ENCODE measurements around the gene SOBP.

SOBP gene

GRCh38 chr6:107591346-107591745 lies 101.4 kb downstream of the SOBP start:
- DNase-seq: no peak

- no peak for DNase-seq
These were observed 102.9 kb downstream of the SOBP start for GRCh38 chr6:107592806-107593205.

- no peak for DNase-seq
These were observed 104.8 kb downstream of the SOBP start for GRCh38 chr6:107594736-107595135.

- DNase-seq: no peak
These were observed 108.2 kb downstream of the SOBP start for GRCh38 chr6:107598091-107598490.

- DNase-seq: no peak
These were observed 109.1 kb downstream of the SOBP start for GRCh38 chr6:107599043-107599442.

GRCh38 chr6:107600121-107600520 lies 110.2 kb downstream of the SOBP start:
- DNase-seq: no peak

- no peak for DNase-seq
These were observed 111.0 kb downstream of the SOBP start for GRCh38 chr6:107600936-107601335.

- DNase-seq: no peak
These were observed 111.5 kb downstream of the SOBP start for GRCh38 chr6:107601406-107601805.

GRCh38 chr6:107602321-107603005 lies 112.5 kb downstream of the SOBP start:
- no peak for DNase-seq

GRCh38 chr6:107603006-107603370 lies 113.1 kb downstream of the SOBP start:
- DNase-seq: no peak

GRCh38 chr6:107604549-107604948 lies 114.6 kb downstream of the SOBP start:
- DNase-seq: no peak

- DNase-seq: no peak
These were observed 116.5 kb downstream of the SOBP start for GRCh38 chr6:107606407-107606806.

GRCh38 chr6:107607116-107607515 lies 117.2 kb downstream of the SOBP start:
- no peak for DNase-seq

- no peak for DNase-seq
These were observed 121.3 kb downstream of the SOBP start for GRCh38 chr6:107611094-107611810.

- DNase-seq: no peak
These were observed 123.0 kb downstream of the SOBP start for GRCh38 chr6:107612762-107613415.

- DNase-seq: no peak
These were observed 123.9 kb downstream of the SOBP start for GRCh38 chr6:107613651-107614379.

- no peak for DNase-seq
These were observed 124.9 kb downstream of the SOBP start for GRCh38 chr6:107614828-107615227.

GRCh38 chr6:107616775-107617174 lies 126.9 kb downstream of the SOBP start:
- no peak for DNase-seq

- no peak for DNase-seq
These were observed 127.5 kb downstream of the SOBP start for GRCh38 chr6:107617341-107617932.

- DNase-seq: peak; percentile 51 to 52
These were observed 128.8 kb downstream of the SOBP start for GRCh38 chr6:107618672-107619071.

GRCh38 chr6:107620732-107621131 lies 130.8 kb downstream of the SOBP start:
- DNase-seq: no peak

- DNase-seq: no peak
These were observed 131.5 kb downstream of the SOBP start for GRCh38 chr6:107621229-107621937.
